Measurements from ENCODE around the gene TXNIP. TPM values are rescaled to one million over a fixed set of nuclear protein-coding genes. Genes with fewer than 3 reads are reported as not detected.
A peak's percentile ranks its signal among the peaks of the same experiment; 100 is the strongest.

The TXNIP gene
- total RNA-seq, 1 donor from 2014 or later = 38.8 TPM

DNA sequence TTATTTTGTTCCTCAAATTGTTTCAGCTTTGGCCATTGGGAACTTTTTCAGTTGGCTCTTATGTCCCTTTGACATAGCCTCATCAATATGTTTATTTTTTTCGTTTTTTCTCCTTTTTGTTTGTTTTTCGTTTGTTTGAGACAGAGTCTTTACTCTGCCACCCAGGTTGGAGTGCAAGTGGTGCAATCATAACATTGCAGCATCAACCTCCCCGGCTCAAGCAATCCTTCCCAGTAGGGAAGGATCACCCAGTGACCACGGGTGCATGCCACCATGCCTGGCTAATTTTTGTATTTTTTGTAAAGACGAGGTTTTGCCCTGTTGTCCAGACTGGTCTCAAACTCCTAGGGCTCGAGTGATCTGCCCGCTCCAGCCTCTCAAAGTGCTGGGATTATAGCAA is 23.8 kb downstream of the TXNIP start:
- Mint-ChIP-seq H3K27ac (no peak overlapping the region), H3K9me3 (ENCODE audit: low read depth) (no peaks in the 10 kb centered on the region), H3K27me3 (no peaks in the 10 kb centered on the region), H3K4me3 (ENCODE audit: low read depth) (no peak overlapping the region), H3K4me1 (ENCODE audit: low read depth) (peaks cover 1% of the 10 kb centered on the region), H3K36me3 (ENCODE audit: insufficient read depth) (peaks cover 4% of the 10 kb centered on the region)
- TF ChIP-seq, protein P1, sequence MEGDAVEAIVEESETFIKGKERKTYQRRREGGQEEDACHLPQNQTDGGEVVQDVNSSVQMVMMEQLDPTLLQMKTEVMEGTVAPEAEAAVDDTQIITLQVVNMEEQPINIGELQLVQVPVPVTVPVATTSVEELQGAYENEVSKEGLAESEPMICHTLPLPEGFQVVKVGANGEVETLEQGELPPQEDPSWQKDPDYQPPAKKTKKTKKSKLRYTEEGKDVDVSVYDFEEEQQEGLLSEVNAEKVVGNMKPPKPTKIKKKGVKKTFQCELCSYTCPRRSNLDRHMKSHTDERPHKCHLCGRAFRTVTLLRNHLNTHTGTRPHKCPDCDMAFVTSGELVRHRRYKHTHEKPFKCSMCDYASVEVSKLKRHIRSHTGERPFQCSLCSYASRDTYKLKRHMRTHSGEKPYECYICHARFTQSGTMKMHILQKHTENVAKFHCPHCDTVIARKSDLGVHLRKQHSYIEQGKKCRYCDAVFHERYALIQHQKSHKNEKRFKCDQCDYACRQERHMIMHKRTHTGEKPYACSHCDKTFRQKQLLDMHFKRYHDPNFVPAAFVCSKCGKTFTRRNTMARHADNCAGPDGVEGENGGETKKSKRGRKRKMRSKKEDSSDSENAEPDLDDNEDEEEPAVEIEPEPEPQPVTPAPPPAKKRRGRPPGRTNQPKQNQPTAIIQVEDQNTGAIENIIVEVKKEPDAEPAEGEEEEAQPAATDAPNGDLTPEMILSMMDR (IDR thresholded peaks at IDR 0.05; ENCODE audit: unreplicated experiment) = no peak
- no peak for DNase-seq (ENCODE audit: low spot score, unreplicated experiment)

- TF ChIP-seq, protein P1 (IDR thresholded peaks at IDR 0.05; ENCODE audit: unreplicated experiment) = no peak
- DNase-seq (ENCODE audit: low spot score, unreplicated experiment) = no peak
- no peaks in the 10 kb centered on the region for H3K9me3 Mint-ChIP-seq (ENCODE audit: low read depth)
- H3K27me3 Mint-ChIP-seq = peaks cover 17% of the 10 kb centered on the region
- peaks cover 8% of the 10 kb centered on the region for H3K4me1 Mint-ChIP-seq (ENCODE audit: low read depth)
- no peak overlapping the region for H3K27ac Mint-ChIP-seq
- H3K36me3 Mint-ChIP-seq (ENCODE audit: insufficient read depth) = peaks cover 5% of the 10 kb centered on the region
- no peak overlapping the region for H3K4me3 Mint-ChIP-seq (ENCODE audit: low read depth)
These were observed 29.1 kb downstream of the TXNIP start for GRCh38 chr1:145967288-145967687.

- H3K36me3 Mint-ChIP-seq (ENCODE audit: insufficient read depth) = peaks cover 5% of the 10 kb centered on the region
- H3K4me1 Mint-ChIP-seq (ENCODE audit: low read depth) = peaks cover 20% of the 10 kb centered on the region
- no peak overlapping the region for H3K27ac Mint-ChIP-seq
- no peak for DNase-seq (ENCODE audit: low spot score, unreplicated experiment)
- peaks cover 34% of the 10 kb centered on the region for H3K27me3 Mint-ChIP-seq
- H3K9me3 Mint-ChIP-seq (ENCODE audit: low read depth) = no peaks in the 10 kb centered on the region
- H3K4me3 Mint-ChIP-seq (ENCODE audit: low read depth) = peak overlapping the region; percentile 88
- TF ChIP-seq, protein P1 (IDR thresholded peaks at IDR 0.05; ENCODE audit: unreplicated experiment) = no peak
These were observed 31.1 kb downstream of the TXNIP start for GRCh38 chr1:145965119-145965744.

- Mint-ChIP-seq H3K27me3 (peaks cover 41% of the 10 kb centered on the region), H3K9me3 (ENCODE audit: low read depth) (no peaks in the 10 kb centered on the region), H3K36me3 (ENCODE audit: insufficient read depth) (peaks cover 5% of the 10 kb centered on the region), H3K4me3 (ENCODE audit: low read depth) (peak within 1 kb of the TSS; percentile 88), H3K4me1 (ENCODE audit: low read depth) (peaks cover 20% of the 10 kb centered on the region), H3K27ac (peak within 1 kb of the TSS; percentile 90)
- TF ChIP-seq, protein P1 (IDR thresholded peaks at IDR 0.05; ENCODE audit: unreplicated experiment) = no peak
- peak; percentile 73 for DNase-seq (ENCODE audit: low spot score, unreplicated experiment)
These were observed 31.9 kb downstream of the TXNIP start, which contains the start of the genes ANKRD34A and POLR3GL for GRCh38 chr1:145964328-145965118. TSS of gene ANKRD34A (minus strand) at chr1:145964575. CDS start at chr1:145961759, 2,816 bp downstream. TSS of gene POLR3GL (plus strand) at chr1:145964690. CDS start at chr1:145974866, 10,176 bp downstream.

GRCh38 chr1:145963265-145964019 is 32.9 kb downstream of the TXNIP start:
- H3K27me3 Mint-ChIP-seq = peaks cover 52% of the 10 kb centered on the region
- peak overlapping the region; percentile 88 for H3K4me3 Mint-ChIP-seq (ENCODE audit: low read depth)
- no peak overlapping the region for H3K27ac Mint-ChIP-seq
- peaks cover 20% of the 10 kb centered on the region for H3K4me1 Mint-ChIP-seq (ENCODE audit: low read depth)
- no peaks in the 10 kb centered on the region for H3K9me3 Mint-ChIP-seq (ENCODE audit: low read depth)
- no peak for DNase-seq (ENCODE audit: low spot score, unreplicated experiment)
- H3K36me3 Mint-ChIP-seq (ENCODE audit: insufficient read depth) = peaks cover 4% of the 10 kb centered on the region
- TF ChIP-seq, protein P1 (IDR thresholded peaks at IDR 0.05; ENCODE audit: unreplicated experiment) = no peak
